ENCODE data around the gene PLCB2.

PLCB2 gene

DNA sequence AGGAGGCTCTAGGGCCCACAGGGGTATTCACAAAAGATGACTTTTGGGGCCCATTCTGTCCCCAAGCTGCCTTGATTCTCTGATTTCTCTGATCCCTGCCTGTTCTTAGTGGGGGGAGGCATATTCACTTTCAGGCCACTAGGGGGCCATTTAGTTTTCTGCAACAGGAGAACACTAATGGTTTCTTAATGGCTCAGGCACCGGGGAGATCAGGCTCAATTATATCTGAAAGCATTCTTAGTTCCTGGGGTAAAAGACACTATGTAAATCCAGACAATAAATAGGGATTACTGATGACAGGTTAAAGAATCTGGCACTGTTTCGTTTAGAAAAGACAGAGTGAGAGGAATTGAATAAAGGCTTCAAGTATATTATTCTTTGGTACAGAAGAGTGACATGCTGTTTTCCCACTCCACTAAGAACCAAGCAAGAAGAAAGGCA lies 13.2 kb upstream of the PLCB2 start (continued):
- TF ChIP-seq, protein P1, sequence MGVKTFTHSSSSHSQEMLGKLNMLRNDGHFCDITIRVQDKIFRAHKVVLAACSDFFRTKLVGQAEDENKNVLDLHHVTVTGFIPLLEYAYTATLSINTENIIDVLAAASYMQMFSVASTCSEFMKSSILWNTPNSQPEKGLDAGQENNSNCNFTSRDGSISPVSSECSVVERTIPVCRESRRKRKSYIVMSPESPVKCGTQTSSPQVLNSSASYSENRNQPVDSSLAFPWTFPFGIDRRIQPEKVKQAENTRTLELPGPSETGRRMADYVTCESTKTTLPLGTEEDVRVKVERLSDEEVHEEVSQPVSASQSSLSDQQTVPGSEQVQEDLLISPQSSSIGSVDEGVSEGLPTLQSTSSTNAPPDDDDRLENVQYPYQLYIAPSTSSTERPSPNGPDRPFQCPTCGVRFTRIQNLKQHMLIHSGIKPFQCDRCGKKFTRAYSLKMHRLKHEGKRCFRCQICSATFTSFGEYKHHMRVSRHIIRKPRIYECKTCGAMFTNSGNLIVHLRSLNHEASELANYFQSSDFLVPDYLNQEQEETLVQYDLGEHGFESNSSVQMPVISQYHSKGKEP (tag by site-specific recombination; IDR thresholded peaks at IDR 0.05), result peak; percentile 65; the same call in 1 of the 2 replicates
- TF ChIP-seq, protein P2, sequence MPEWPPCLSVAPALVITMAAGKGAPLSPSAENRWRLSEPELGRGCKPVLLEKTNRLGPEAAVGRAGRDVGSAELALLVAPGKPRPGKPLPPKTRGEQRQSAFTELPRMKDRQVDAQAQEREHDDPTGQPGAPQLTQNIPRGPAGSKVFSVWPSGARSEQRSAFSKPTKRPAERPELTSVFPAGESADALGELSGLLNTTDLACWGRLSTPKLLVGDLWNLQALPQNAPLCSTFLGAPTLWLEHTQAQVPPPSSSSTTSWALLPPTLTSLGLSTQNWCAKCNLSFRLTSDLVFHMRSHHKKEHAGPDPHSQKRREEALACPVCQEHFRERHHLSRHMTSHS (tag by site-specific recombination; IDR thresholded peaks at IDR 0.05), result no peak
- TF ChIP-seq ZNF155 (tag by site-specific recombination; IDR thresholded peaks at IDR 0.05), result no peak
- TF ChIP-seq ZNF530 (tag by site-specific recombination; IDR thresholded peaks at IDR 0.05; ENCODE audit: low read depth), result no peak
- no peak for TF ChIP-seq HOXD13 (CRISPR knock-in tag; IDR thresholded peaks at IDR 0.05; ENCODE audit: borderline replicate concordance)
- peak; percentile 89 for TF ChIP-seq SCRT2 (tag by site-specific recombination; IDR thresholded peaks at IDR 0.05)
- TF ChIP-seq ZNF292 (tag by site-specific recombination; IDR thresholded peaks at IDR 0.05; ENCODE audit: borderline replicate concordance, low read depth), result no peak
- TF ChIP-seq, protein P3, sequence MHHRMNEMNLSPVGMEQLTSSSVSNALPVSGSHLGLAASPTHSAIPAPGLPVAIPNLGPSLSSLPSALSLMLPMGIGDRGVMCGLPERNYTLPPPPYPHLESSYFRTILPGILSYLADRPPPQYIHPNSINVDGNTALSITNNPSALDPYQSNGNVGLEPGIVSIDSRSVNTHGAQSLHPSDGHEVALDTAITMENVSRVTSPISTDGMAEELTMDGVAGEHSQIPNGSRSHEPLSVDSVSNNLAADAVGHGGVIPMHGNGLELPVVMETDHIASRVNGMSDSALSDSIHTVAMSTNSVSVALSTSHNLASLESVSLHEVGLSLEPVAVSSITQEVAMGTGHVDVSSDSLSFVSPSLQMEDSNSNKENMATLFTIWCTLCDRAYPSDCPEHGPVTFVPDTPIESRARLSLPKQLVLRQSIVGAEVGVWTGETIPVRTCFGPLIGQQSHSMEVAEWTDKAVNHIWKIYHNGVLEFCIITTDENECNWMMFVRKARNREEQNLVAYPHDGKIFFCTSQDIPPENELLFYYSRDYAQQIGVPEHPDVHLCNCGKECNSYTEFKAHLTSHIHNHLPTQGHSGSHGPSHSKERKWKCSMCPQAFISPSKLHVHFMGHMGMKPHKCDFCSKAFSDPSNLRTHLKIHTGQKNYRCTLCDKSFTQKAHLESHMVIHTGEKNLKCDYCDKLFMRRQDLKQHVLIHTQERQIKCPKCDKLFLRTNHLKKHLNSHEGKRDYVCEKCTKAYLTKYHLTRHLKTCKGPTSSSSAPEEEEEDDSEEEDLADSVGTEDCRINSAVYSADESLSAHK (tag by site-specific recombination; IDR thresholded peaks at IDR 0.05), result 0 out of 2 replicates have a peak, but pooled peaks have one; percentile 27
- TF ChIP-seq ZNF654 (tag by site-specific recombination; IDR thresholded peaks at IDR 0.05; ENCODE audit: low read depth), result peak; percentile 41
- TF ChIP-seq ZNF792 (tag by site-specific recombination; IDR thresholded peaks at IDR 0.05), result no peak
- peak; percentile 91 for TF ChIP-seq GLIS1 (tag by site-specific recombination; IDR thresholded peaks at IDR 0.05)
- peak; percentile 68; the same call in 1 of the 2 replicates for TF ChIP-seq ZIC2 (tag by site-specific recombination; IDR thresholded peaks at IDR 0.05)
- TF ChIP-seq ZNF600 (tag by site-specific recombination; IDR thresholded peaks at IDR 0.05), result no peak
- no peak for TF ChIP-seq GLI2 (tag by site-specific recombination; IDR thresholded peaks at IDR 0.05; ENCODE audit: borderline replicate concordance, low read depth)
- TF ChIP-seq, protein P4, sequence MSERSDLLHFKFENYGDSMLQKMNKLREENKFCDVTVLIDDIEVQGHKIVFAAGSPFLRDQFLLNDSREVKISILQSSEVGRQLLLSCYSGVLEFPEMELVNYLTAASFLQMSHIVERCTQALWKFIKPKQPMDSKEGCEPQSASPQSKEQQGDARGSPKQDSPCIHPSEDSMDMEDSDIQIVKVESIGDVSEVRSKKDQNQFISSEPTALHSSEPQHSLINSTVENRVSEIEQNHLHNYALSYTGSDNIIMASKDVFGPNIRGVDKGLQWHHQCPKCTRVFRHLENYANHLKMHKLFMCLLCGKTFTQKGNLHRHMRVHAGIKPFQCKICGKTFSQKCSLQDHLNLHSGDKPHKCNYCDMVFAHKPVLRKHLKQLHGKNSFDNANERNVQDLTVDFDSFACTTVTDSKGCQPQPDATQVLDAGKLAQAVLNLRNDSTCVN (tag by site-specific recombination; optimal IDR thresholded peaks at IDR 0.05), result no peak
- no peak for TF ChIP-seq ZFP69B (tag by site-specific recombination; IDR thresholded peaks at IDR 0.05)
- TF ChIP-seq ZFHX2 (tag by site-specific recombination; conservative IDR thresholded peaks at IDR 0.05), result no peak
- TF ChIP-seq, protein P5, sequence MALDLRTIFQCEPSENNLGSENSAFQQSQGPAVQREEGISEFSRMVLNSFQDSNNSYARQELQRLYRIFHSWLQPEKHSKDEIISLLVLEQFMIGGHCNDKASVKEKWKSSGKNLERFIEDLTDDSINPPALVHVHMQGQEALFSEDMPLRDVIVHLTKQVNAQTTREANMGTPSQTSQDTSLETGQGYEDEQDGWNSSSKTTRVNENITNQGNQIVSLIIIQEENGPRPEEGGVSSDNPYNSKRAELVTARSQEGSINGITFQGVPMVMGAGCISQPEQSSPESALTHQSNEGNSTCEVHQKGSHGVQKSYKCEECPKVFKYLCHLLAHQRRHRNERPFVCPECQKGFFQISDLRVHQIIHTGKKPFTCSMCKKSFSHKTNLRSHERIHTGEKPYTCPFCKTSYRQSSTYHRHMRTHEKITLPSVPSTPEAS (tag by site-specific recombination; IDR thresholded peaks at IDR 0.05), result no peak
- TF ChIP-seq, protein P6, sequence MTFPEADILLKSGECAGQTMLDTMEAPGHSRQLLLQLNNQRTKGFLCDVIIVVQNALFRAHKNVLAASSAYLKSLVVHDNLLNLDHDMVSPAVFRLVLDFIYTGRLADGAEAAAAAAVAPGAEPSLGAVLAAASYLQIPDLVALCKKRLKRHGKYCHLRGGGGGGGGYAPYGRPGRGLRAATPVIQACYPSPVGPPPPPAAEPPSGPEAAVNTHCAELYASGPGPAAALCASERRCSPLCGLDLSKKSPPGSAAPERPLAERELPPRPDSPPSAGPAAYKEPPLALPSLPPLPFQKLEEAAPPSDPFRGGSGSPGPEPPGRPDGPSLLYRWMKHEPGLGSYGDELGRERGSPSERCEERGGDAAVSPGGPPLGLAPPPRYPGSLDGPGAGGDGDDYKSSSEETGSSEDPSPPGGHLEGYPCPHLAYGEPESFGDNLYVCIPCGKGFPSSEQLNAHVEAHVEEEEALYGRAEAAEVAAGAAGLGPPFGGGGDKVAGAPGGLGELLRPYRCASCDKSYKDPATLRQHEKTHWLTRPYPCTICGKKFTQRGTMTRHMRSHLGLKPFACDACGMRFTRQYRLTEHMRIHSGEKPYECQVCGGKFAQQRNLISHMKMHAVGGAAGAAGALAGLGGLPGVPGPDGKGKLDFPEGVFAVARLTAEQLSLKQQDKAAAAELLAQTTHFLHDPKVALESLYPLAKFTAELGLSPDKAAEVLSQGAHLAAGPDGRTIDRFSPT (tag by site-specific recombination; IDR thresholded peaks at IDR 0.05), result no peak
- TF ChIP-seq ZNF544 (tag by site-specific recombination; IDR thresholded peaks at IDR 0.05), result no peak
- TF ChIP-seq ZNF585B (tag by site-specific recombination; IDR thresholded peaks at IDR 0.05), result no peak
- TF ChIP-seq WT1 (tag by site-specific recombination; IDR thresholded peaks at IDR 0.05), result no peak
- no peak for TF ChIP-seq KLF7 (tag by site-specific recombination; IDR thresholded peaks at IDR 0.05; ENCODE audit: borderline replicate concordance)
- TF ChIP-seq YY2 (tag by site-specific recombination; IDR thresholded peaks at IDR 0.05), result no peak
- TF ChIP-seq ZNF214 (tag by site-specific recombination; IDR thresholded peaks at IDR 0.05; ENCODE audit: borderline replicate concordance), result no peak
- TF ChIP-seq, protein P7, sequence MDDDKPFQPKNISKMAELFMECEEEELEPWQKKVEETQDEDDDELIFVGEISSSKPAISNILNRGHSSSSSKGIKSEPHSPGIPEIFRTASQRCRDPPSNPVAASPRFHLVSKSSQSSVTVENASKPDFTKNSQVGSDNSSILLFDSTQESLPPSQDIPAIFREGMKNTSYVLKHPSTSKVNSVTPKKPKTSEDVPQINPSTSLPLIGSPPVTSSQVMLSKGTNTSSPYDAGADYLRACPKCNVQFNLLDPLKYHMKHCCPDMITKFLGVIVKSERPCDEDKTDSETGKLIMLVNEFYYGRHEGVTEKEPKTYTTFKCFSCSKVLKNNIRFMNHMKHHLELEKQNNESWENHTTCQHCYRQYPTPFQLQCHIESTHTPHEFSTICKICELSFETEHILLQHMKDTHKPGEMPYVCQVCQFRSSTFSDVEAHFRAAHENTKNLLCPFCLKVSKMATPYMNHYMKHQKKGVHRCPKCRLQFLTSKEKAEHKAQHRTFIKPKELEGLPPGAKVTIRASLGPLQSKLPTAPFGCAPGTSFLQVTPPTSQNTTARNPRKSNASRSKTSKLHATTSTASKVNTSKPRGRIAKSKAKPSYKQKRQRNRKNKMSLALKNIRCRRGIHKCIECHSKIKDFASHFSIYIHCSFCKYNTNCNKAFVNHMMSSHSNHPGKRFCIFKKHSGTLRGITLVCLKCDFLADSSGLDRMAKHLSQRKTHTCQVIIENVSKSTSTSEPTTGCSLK (tag by site-specific recombination; IDR thresholded peaks at IDR 0.05), result no peak
- no peak for TF ChIP-seq MYNN (tag by site-specific recombination; IDR thresholded peaks at IDR 0.05; ENCODE audit: borderline replicate concordance)
- TF ChIP-seq YY1 (tag by site-specific recombination; IDR thresholded peaks at IDR 0.05), result no peak
- no peak for TF ChIP-seq ZNF157 (tag by site-specific recombination; IDR thresholded peaks at IDR 0.05)
- no peak for TF ChIP-seq ZNF239 (tag by site-specific recombination; IDR thresholded peaks at IDR 0.05)
